ENCODE measurements around the gene ASL. TPM values are rescaled to one million over a fixed set of nuclear protein-coding genes. Genes with fewer than 3 reads are reported as not detected.
A peak's percentile ranks its signal among the peaks of the same experiment; 100 is the strongest.
"Not testable (repeated sequence)": the region's sequence is repeated elsewhere in the genome, so short reads cannot be mapped to it uniquely, and the experiment has no call there.

ASL gene
- total RNA-seq, 4 donors from 2014 or later: 48.7 to 130 (median 63.3) TPM

GRCh38 chr7:66060796-66061195 lies 14.8 kb upstream of the ASL start:
- TF ChIP-seq POLR2A (IDR thresholded peaks at IDR 0.05) (no peak), EP300 (IDR thresholded peaks at IDR 0.05) (no peak)
- TF ChIP-seq, protein P1, sequence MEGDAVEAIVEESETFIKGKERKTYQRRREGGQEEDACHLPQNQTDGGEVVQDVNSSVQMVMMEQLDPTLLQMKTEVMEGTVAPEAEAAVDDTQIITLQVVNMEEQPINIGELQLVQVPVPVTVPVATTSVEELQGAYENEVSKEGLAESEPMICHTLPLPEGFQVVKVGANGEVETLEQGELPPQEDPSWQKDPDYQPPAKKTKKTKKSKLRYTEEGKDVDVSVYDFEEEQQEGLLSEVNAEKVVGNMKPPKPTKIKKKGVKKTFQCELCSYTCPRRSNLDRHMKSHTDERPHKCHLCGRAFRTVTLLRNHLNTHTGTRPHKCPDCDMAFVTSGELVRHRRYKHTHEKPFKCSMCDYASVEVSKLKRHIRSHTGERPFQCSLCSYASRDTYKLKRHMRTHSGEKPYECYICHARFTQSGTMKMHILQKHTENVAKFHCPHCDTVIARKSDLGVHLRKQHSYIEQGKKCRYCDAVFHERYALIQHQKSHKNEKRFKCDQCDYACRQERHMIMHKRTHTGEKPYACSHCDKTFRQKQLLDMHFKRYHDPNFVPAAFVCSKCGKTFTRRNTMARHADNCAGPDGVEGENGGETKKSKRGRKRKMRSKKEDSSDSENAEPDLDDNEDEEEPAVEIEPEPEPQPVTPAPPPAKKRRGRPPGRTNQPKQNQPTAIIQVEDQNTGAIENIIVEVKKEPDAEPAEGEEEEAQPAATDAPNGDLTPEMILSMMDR (IDR thresholded peaks at IDR 0.05): no peak

DNA sequence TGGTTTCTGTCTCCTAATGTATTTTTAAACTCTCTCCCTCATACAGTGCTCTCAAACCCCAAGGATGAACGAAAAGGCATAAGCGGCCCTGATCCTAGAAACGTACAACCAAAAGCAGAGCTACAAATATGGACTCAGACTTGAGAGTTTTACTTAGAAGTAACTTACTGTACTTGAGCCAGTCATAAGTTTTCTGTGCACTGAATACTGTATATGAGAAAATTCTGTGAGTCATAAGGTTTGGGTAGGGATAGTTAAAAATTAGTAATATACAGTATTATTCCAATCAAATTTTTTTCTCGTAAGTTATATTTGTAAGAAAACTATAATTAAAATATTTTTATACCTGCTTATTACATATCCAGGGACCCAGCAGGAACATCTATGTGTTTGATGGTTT lies 5.9 kb upstream of the ASL start:
- TF ChIP-seq, protein P1 (IDR thresholded peaks at IDR 0.05): no peak
- TF ChIP-seq POLR2A (IDR thresholded peaks at IDR 0.05): no peak
- no peak for TF ChIP-seq EP300 (IDR thresholded peaks at IDR 0.05)
- H3K36me3 ChIP-seq: no peaks in the 10 kb centered on the region
- H3K4me1 ChIP-seq: no peaks in the 10 kb centered on the region
- H3K27ac ChIP-seq: no peak overlapping the region
- no peaks in the 10 kb centered on the region for H3K9me3 ChIP-seq
- DNase-seq (ENCODE audit: low spot score in 2 of 2): no peak
- WGBS, 2 donors: 91 to 92% methylated on average over 4 of the region's 4 CpGs
- no peaks in the 10 kb centered on the region for H3K27me3 ChIP-seq
- no peak overlapping the region for H3K4me3 ChIP-seq

More at GRCh38 chr7:66060796-66061195, 14.8 kb upstream of the ASL start:
- H3K4me3 ChIP-seq: no peak overlapping the region
- H3K4me1 ChIP-seq: no peaks in the 10 kb centered on the region
- H3K9me3 ChIP-seq: no peaks in the 10 kb centered on the region
- no peaks in the 10 kb centered on the region for H3K27me3 ChIP-seq
- WGBS, 2 donors: 91 to 96% methylated on average over 1 of the region's 1 CpG
- no peak for DNase-seq (ENCODE audit: low spot score in 2 of 2)
- no peak overlapping the region for H3K27ac ChIP-seq
- H3K36me3 ChIP-seq: no peaks in the 10 kb centered on the region

- H3K4me3 ChIP-seq: no peak overlapping the region
- H3K9me3 ChIP-seq: no peaks in the 10 kb centered on the region
- H3K27ac ChIP-seq: no peak overlapping the region
- no peak for DNase-seq (ENCODE audit: low spot score in 2 of 2)
- TF ChIP-seq, protein P1 (IDR thresholded peaks at IDR 0.05): no peak
- H3K27me3 ChIP-seq: no peaks in the 10 kb centered on the region
- H3K4me1 ChIP-seq: peaks cover 0 to 2% (median 0%) of the 10 kb centered on the region in 4 donors
- WGBS, 2 donors: 86 to 87% methylated on average over 1 of the region's 1 CpG
- H3K36me3 ChIP-seq: no peaks in the 10 kb centered on the region
These were observed 5.4 kb upstream of the ASL start for GRCh38 chr7:66070222-66070621.

DNA sequence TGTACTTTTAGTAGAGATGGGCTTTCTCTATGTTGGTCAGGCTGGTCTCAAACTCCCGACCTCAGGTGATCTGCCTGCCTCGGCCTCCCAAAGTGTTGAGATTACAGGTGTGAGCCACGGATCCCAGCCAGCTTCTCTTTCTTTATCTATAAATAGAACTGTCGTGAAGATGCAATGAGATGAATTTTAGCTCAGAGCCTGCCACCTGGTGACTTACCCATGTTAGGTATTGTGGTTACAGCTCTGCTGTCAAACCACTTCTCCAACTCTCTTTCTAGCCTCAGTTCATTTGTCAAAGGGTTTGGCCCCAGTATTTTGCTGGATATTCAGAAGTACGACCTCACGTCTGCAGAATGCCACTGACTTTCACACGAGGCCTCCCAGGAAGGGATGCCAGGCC lies 3.4 kb upstream of the ASL start:
- H3K9me3 ChIP-seq; H3K4me3 ChIP-seq; H3K36me3 ChIP-seq; H3K27ac ChIP-seq; DNase-seq (ENCODE audit: low spot score in 2 of 2); H3K27me3 ChIP-seq: not testable (repeated sequence)
- H3K4me1 ChIP-seq: peaks cover 0 to 14% (median 8%) of the 10 kb centered on the region in 4 donors
- 72 to 77% methylated on average over 7 of the region's 7 CpGs for WGBS, 2 donors

- Histone ChIP-seq H3K4me1 (peaks cover 0 to 23% (median 8%) of the 10 kb centered on the region in 4 donors), H3K27ac (peak overlapping the region in 3 of 4 donors; percentile 53 to 87 (median 74)), H3K9me3 (no peaks in the 10 kb centered on the region), H3K4me3 (peak overlapping the region; percentile 75 to 98 (median 80)), H3K27me3 (no peaks in the 10 kb centered on the region), H3K36me3 (peaks cover 0 to 31% (median 0%) of the 10 kb centered on the region in 3 donors)
- DNase-seq (ENCODE audit: low spot score in 2 of 2): no peak
- 69 to 72% methylated on average over 10 to 11 of the region's 11 CpGs for WGBS, 2 donors
- TF ChIP-seq, protein P1 (IDR thresholded peaks at IDR 0.05): no peak
- TF ChIP-seq EP300 (IDR thresholded peaks at IDR 0.05) (no peak), POLR2A (IDR thresholded peaks at IDR 0.05) (no peak)
These were observed 1.1 kb downstream of the ASL start for GRCh38 chr7:66076462-66077329.
